H1 (cell line): ENCODE results near the gene GMIP. TPM values are rescaled to one million over a fixed set of nuclear protein-coding genes. Genes with fewer than 3 reads are reported as not detected.

ENCODE experiments used
- CTCF ChIA-PET: fragments of 300-600 bp; sonication (Branson Sonifier 250); formaldehyde crosslinking; loops from one replicate; lab custom pipeline; 2021; ENCODE audit not compliant: partially characterized antibody; lab: Charles Lee
- POLR2A ChIA-PET: fragments of 300-600 bp; sonication (Branson Sonifier 250); formaldehyde crosslinking; loops from one replicate; lab custom pipeline; 2021; ENCODE audit warnings: inconsistent platforms; ENCODE audit not compliant: partially characterized antibody; lab: Charles Lee
- DNase-seq, 2 experiments: peaks; one replicate each; pipeline versions ENCODE4 v3.0.0 to v3.0.0-alpha.2; 2010 to 2022; ENCODE audit warnings: low spot score in 2 of 2, low read depth in 1 of 2, mixed read lengths in 1 of 2
- FAIRE-seq: peaks from 2 replicates; lab custom pipeline; 2011; peaks lifted over from hg19 to GRCh38; lab: Jason Lieb, UNC
- H2AFZ ChIP-seq: 2 replicates; pipeline ENCODE4 v1.8.1; 2012; ENCODE audit warnings: low read length, inconsistent platforms
- H2AK5ac ChIP-seq: 2 replicates; pipeline ENCODE4 v1.6.1; 2013; ENCODE audit warnings: low read depth, low read length
- H2BK120ac ChIP-seq: replicated peaks from 2 replicates; pipeline ENCODE3; 2013; ENCODE audit warnings: low read depth, low read length, inconsistent platforms
- H2BK12ac ChIP-seq: 2 replicates; pipeline ENCODE4 v1.6.1; 2013; ENCODE audit warnings: low read depth, low read length
- H2BK15ac ChIP-seq: 2 replicates; pipeline ENCODE4 v1.6.1; 2013; ENCODE audit warnings: low read length
- H2BK20ac ChIP-seq: 2 replicates; pipeline ENCODE4 v1.6.1; 2013; ENCODE audit warnings: low read length
- H2BK5ac ChIP-seq: 2 replicates; pipeline ENCODE4 v1.6.1; 2013; ENCODE audit warnings: low read depth, low read length
- H3K14ac ChIP-seq: 2 replicates; pipeline ENCODE4 v1.6.1; 2013; ENCODE audit warnings: inconsistent platforms; ENCODE audit not compliant: insufficient read length
- H3K18ac ChIP-seq: 2 replicates; pipeline ENCODE4 v1.6.1; 2013; ENCODE audit warnings: low read length; ENCODE audit errors: extremely low read depth
- H3K23ac ChIP-seq: 2 replicates; pipeline ENCODE4 v1.6.1; 2013; ENCODE audit warnings: inconsistent platforms; ENCODE audit not compliant: insufficient read length
- H3K23me2 ChIP-seq: 2 replicates; pipeline ENCODE4 v1.6.1; 2013; ENCODE audit warnings: low read depth, low read length
- H3K27ac ChIP-seq: 2 replicates; pipeline ENCODE4 v1.6.1; 2011; ENCODE audit warnings: low read depth, low read length, inconsistent platforms
- H3K27me3 ChIP-seq, 4 experiments: replicated peaks in 1 of 4; 1 replicate in 1 of 4; 2 replicates in 3 of 4; pipeline versions ENCODE4 v1.6.1 to v1.8.1; 2011 to 2013; ENCODE audit warnings: low read length in 3 of 4, mild to moderate bottlenecking in 3 of 4, inconsistent platforms in 2 of 4, mixed read lengths in 2 of 4, moderate library complexity in 1 of 4; ENCODE audit not compliant: control insufficient read depth in 3 of 4, insufficient read depth in 3 of 4; ENCODE audit errors: extremely low read depth in 1 of 4
- H3K36me3 ChIP-seq, 4 experiments: 2 replicates each; pipeline versions ENCODE4 v1.6.1 to v1.8.1; 2011 to 2013; ENCODE audit warnings: mild to moderate bottlenecking in 4 of 4, low read length in 3 of 4, moderate library complexity in 2 of 4, control low read depth in 1 of 4, inconsistent platforms in 1 of 4; ENCODE audit not compliant: insufficient read depth in 4 of 4, control insufficient read depth in 2 of 4
- H3K4ac ChIP-seq: replicated peaks from 2 replicates; pipeline ENCODE3; 2013; ENCODE audit warnings: low read length, low read depth, mixed read lengths, inconsistent platforms; ENCODE audit not compliant: insufficient read length
- H3K4me1 ChIP-seq, 4 experiments: replicated peaks in 1 of 4; 1 replicate in 1 of 4; 2 replicates in 3 of 4; pipeline versions ENCODE4 v1.6.1 to v1.8.1; 2011 to 2013; ENCODE audit warnings: low read length in 3 of 4, inconsistent platforms in 2 of 4, mixed read lengths in 1 of 4; ENCODE audit not compliant: insufficient read depth in 4 of 4, control insufficient read depth in 3 of 4
- H3K4me2 ChIP-seq, 2 experiments: 2 replicates each; pipeline versions ENCODE4 v1.6.1 to v1.8.1; 2011 to 2013; ENCODE audit warnings: low read depth in 2 of 2, low read length in 2 of 2, control low read depth in 1 of 2, inconsistent platforms in 1 of 2, mild to moderate bottlenecking in 1 of 2; ENCODE audit not compliant: insufficient read depth in 1 of 2
- H3K4me3 ChIP-seq, 4 experiments: fragments of 200-600, 300-600 bp in 1 of 4; sonication (generic), shearing (Covaris generic), sonication (Bioruptor Twin) in 1 of 4; 2 replicates each; pipeline versions ENCODE4 v1.5.1 to v1.8.1; 2011 to 2016; ENCODE audit warnings: low read length in 4 of 4, low read depth in 3 of 4, control low read depth in 2 of 4, inconsistent platforms in 2 of 4, mild to moderate bottlenecking in 2 of 4, mixed read lengths in 1 of 4, moderate library complexity in 1 of 4; ENCODE audit not compliant: insufficient read depth in 2 of 4; ENCODE audit errors: extremely low read depth in 1 of 4
- H3K56ac ChIP-seq: replicated peaks from 2 replicates; pipeline ENCODE3; 2013; ENCODE audit warnings: low read depth, mild to moderate bottlenecking, mixed read lengths, low read length, inconsistent platforms; ENCODE audit not compliant: insufficient read length
- H3K79me1 ChIP-seq: 2 replicates; pipeline ENCODE4 v1.6.1; 2013; ENCODE audit warnings: low read depth, low read length, control low read depth
- H3K79me2 ChIP-seq, 2 experiments: 2 replicates each; pipeline versions ENCODE4 v1.6.1 to v1.8.1; 2012 to 2013; ENCODE audit warnings: low read length in 2 of 2, mild to moderate bottlenecking in 2 of 2, inconsistent platforms in 1 of 2; ENCODE audit not compliant: insufficient read depth in 2 of 2, control insufficient read depth in 1 of 2
- H3K9ac ChIP-seq, 4 experiments: replicated peaks in 1 of 4; 1 replicate in 1 of 4; 2 replicates in 3 of 4; pipeline versions ENCODE4 v1.6.1 to v1.8.1; 2011 to 2013; ENCODE audit warnings: low read depth in 3 of 4, low read length in 3 of 4, control low read depth in 2 of 4, mild to moderate bottlenecking in 2 of 4, moderate library complexity in 2 of 4, inconsistent platforms in 1 of 4; ENCODE audit errors: extremely low read depth in 1 of 4
- H3K9me3 ChIP-seq, 2 experiments: 2 replicates each; pipeline versions ENCODE4 v1.6.1 to v1.8.1; 2012 to 2013; ENCODE audit warnings: mild to moderate bottlenecking in 2 of 2, moderate library complexity in 2 of 2, control low read depth in 1 of 2, inconsistent platforms in 1 of 2, low read depth in 1 of 2, low read length in 1 of 2, mixed read lengths in 1 of 2; ENCODE audit not compliant: insufficient read depth in 2 of 2
- H4K20me1 ChIP-seq, 2 experiments: replicated peaks in 1 of 2; 2 replicates each; pipeline versions ENCODE3 to v1.8.1; 2011 to 2013; ENCODE audit warnings: inconsistent platforms in 2 of 2, low read length in 2 of 2, mild to moderate bottlenecking in 1 of 2; ENCODE audit not compliant: insufficient read depth in 2 of 2, control insufficient read depth in 1 of 2
- H4K5ac ChIP-seq: 2 replicates; pipeline ENCODE4 v1.6.1; 2013; ENCODE audit warnings: low read length, low read depth, mixed read lengths, inconsistent platforms; ENCODE audit not compliant: insufficient read length
- H4K8ac ChIP-seq: 2 replicates; pipeline ENCODE4 v1.8.0; 2013; ENCODE audit warnings: mild to moderate bottlenecking, moderate library complexity, low read length, inconsistent platforms; ENCODE audit not compliant: insufficient read depth; ENCODE audit errors: extremely low read depth
- H4K91ac ChIP-seq: replicated peaks from 2 replicates; pipeline ENCODE3; 2013; ENCODE audit warnings: low read length, mixed read lengths, inconsistent platforms; ENCODE audit not compliant: insufficient read length
- ATF2 ChIP-seq: IDR thresholded peaks from 2 replicates; pipeline ENCODE4 v1.6.1; 2012; ENCODE audit warnings: low read length, inconsistent platforms
- BCL11A ChIP-seq, 2 experiments: IDR thresholded peaks; one replicate each; pipeline ENCODE4 v1.6.1; 2011; ENCODE audit warnings: low read depth in 2 of 2, low read length in 2 of 2, mild to moderate bottlenecking in 2 of 2
- CEBPB ChIP-seq: IDR thresholded peaks from 2 replicates; pipeline ENCODE4 v1.6.1; 2012; ENCODE audit warnings: low read depth, low read length
- EGR1 ChIP-seq: IDR thresholded peaks from 2 replicates; pipeline ENCODE4 v1.6.1; 2011; ENCODE audit warnings: low read depth, low read length, borderline replicate concordance
- GTF2F1 ChIP-seq: IDR thresholded peaks from 2 replicates; pipeline ENCODE4 v1.6.1; 2012; ENCODE audit warnings: low read depth, low read length, improper control_type of control experiment, borderline replicate concordance
- KDM5A ChIP-seq: fragments of 200-600 bp; IDR thresholded peaks from 2 replicates; pipeline ENCODE4 v1.7.1; 2012; ENCODE audit warnings: mild to moderate bottlenecking, low read length, inconsistent platforms, mixed read lengths
- MAX ChIP-seq: IDR thresholded peaks from 2 replicates; pipeline ENCODE4 v1.6.1; 2012; ENCODE audit warnings: inconsistent platforms
- POU5F1 ChIP-seq: IDR thresholded peaks from 2 replicates; pipeline ENCODE4 v1.6.1; 2011; ENCODE audit warnings: low read depth, mild to moderate bottlenecking, low read length, moderate library complexity
- RBBP5 ChIP-seq: IDR thresholded peaks from 2 replicates; pipeline ENCODE4 v1.7.1; 2012; ENCODE audit warnings: low read depth, mild to moderate bottlenecking, inconsistent platforms, low read length, moderate library complexity, borderline replicate concordance
- SIX5 ChIP-seq: IDR thresholded peaks from 2 replicates; pipeline ENCODE4 v1.6.1; 2011; ENCODE audit warnings: mild to moderate bottlenecking, low read depth, low read length
- SRF ChIP-seq: IDR thresholded peaks from 2 replicates; pipeline ENCODE4 v1.6.1; 2011; ENCODE audit warnings: mild to moderate bottlenecking, low read depth, low read length, moderate library complexity
- TEAD4 ChIP-seq: IDR thresholded peaks from 2 replicates; pipeline ENCODE4 v1.6.1; 2012; ENCODE audit warnings: low read depth, low read length, inconsistent platforms, mixed read lengths
- WGBS, 2 experiments: shearing (Covaris generic) in 1 of 2; methylation state at CpG; one replicate each; pipeline versions ENCODE4 v1.1.6 to v1.1.7; 2013 to 2015; ENCODE audit warnings: low lambda C conversion rate in 2 of 2, mixed read lengths in 2 of 2, inconsistent platforms in 1 of 2, low coverage in 1 of 2, missing lambda C conversion rate in 1 of 2; ENCODE audit not compliant: insufficient replicate concordance in 2 of 2, insufficient coverage in 1 of 2, insufficient read length in 1 of 2; ENCODE audit errors: extremely low coverage in 1 of 2, missing lambda C conversion rate in 1 of 2; 5-methylcytosine and 5-hydroxymethylcytosine counted together
- polyA plus RNA-seq, 7 experiments: library from polyadenylated mRNA; depleted of rRNA in 3 of 7; stranded (reverse) in 5 of 7; unstranded in 2 of 7; fragments of >200 nt in 5 of 7; fragments of 200-250 nt in 2 of 7; gene quantifications; 1 replicate in 5 of 7; 2 replicates in 1 of 7; 4 replicates in 1 of 7; pipeline versions ENCODE4 v1.2.1 to v1.2.3, GENCODE V29; 2011 to 2013; ENCODE audit warnings: missing spikeins in 2 of 7, mixed read lengths in 2 of 7
- total RNA-seq: library from RNA; stranded (reverse); fragmentation: NEBNext Ultra II Directional; extraction: Animal tissue kit (Norgen Biotek cat#: 25700); gene quantifications from 2 replicates; pipeline ENCODE4 v1.2.1, GENCODE V29; 2021

Gene GMIP
- total and polyA plus RNA-seq, 2 of the 8 experiments (the other 6 are each of a cell fraction or from before 2014, with no cell fraction given) = 5.7 to 18.1 TPM

- Histone ChIP-seq H2BK12ac (no peak overlapping the region), H3K79me1 (peaks cover 2% of the 10 kb centered on the region; the same call in 1 of the 2 replicates), H2BK120ac (no peak overlapping the region), H3K9me3 (no peaks in the 10 kb centered on the region), H3K9ac (no peak overlapping the region), H3K27ac (no peak overlapping the region), H3K4ac (no peak overlapping the region), H3K56ac (no peak overlapping the region), H3K4me2 (no peak overlapping the region), H2AK5ac (no peak overlapping the region), H4K5ac (no peak overlapping the region), H3K23ac (no peak overlapping the region), H3K4me3 (no peak overlapping the region), H3K36me3 (peaks cover 4 to 12% (median 11%) of the 10 kb centered on the region in 4 experiments; a peak in 7 of 8 replicates), H3K14ac (no peak overlapping the region), H3K4me1 (peaks cover 0 to 4% (median 3%) of the 10 kb centered on the region in 4 experiments; a peak in 5 of 7 replicates), H2BK15ac (no peak overlapping the region), H2BK20ac (no peak overlapping the region), H4K20me1 (peaks cover 0 to 9% of the 10 kb centered on the region in 2 experiments), H3K79me2 (no peaks in the 10 kb centered on the region), H3K18ac (no peak overlapping the region), H2AFZ (no peak overlapping the region), H3K23me2 (peaks cover 4% of the 10 kb centered on the region; the same call in 1 of the 2 replicates), H4K8ac (no peak overlapping the region), H3K27me3 (no peaks in the 10 kb centered on the region), H2BK5ac (no peak overlapping the region), H4K91ac (no peak overlapping the region)
- CTCF ChIA-PET = interaction anchor here (2.5 kb wide), 1 partner anchor 11 kb away, joined by 9 read pairs; the partner anchor contains the start of gene GMIP
- POLR2A ChIA-PET = interaction anchor here (0.6 to 2.6 kb wide), 6 partner anchors 11 to 100 kb away, joined by 3 to 7 read pairs (median 4); partner anchors contain the start of gene ATP13A1
- WGBS, 2 experiments = 79% methylated on average over 5 of the region's 5 CpGs; no CpG with 5 or more reads in 1 of the 2 experiments
- FAIRE-seq = no peak
- DNase-seq = no peak
- TF ChIP-seq ATF2 (no peak), GTF2F1 (no peak), TEAD4 (no peak), CEBPB (no peak), POU5F1 (no peak), EGR1 (no peak), RBBP5 (no peak), SRF (no peak), SIX5 (no peak), KDM5A (no peak), BCL11A (IDR thresholded peaks at IDR 0.05; ENCODE audit: low read depth in 2 of 2, low read length in 2 of 2) (no peak), MAX (no peak)
Observed at GRCh38 chr19:19632661-19633060, 10.8 kb downstream of the GMIP start.
